Fibroblast of skin of scalp (primary cell): Measurements from ENCODE around the gene GPR35.
"Not testable (repeated sequence)": the region's sequence is repeated elsewhere in the genome, so short reads cannot be mapped to it uniquely, and the experiment has no call there.

ENCODE experiments used
- DNase-seq: peaks from one replicate; pipeline ENCODE4 v3.0.0-alpha.2; 2013

The GPR35 gene

DNA sequence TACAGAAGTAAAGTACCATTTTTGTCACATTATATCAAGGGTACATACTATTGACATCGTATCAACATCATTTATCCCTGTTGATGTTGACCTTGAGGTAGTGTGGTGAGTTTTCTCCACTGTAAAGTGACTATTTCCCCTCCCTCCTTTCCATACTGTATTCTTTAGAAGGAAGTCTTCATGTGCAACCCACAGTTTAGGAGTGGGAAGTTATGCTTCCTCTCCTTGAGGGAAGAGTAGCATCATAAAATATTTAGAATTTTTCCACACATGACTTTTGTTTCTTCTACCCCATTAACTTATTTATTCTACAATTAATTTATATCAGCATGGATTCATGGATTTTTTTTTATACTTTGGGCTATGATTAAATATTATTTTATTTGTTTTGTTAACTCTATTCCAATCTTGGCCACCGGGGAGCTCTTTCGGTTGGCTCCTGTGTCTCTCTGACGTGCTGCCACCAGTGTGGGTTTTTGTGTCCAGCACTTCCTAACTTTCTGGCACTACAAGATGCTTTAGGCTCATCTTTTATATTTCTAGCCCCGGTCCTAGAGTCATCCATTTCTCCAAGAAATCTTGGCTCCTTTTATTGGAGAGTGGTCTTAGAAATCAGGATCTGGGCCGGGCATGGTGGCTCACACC is 38.4 kb downstream of the GPR35 start:
- no peak for DNase-seq

DNA sequence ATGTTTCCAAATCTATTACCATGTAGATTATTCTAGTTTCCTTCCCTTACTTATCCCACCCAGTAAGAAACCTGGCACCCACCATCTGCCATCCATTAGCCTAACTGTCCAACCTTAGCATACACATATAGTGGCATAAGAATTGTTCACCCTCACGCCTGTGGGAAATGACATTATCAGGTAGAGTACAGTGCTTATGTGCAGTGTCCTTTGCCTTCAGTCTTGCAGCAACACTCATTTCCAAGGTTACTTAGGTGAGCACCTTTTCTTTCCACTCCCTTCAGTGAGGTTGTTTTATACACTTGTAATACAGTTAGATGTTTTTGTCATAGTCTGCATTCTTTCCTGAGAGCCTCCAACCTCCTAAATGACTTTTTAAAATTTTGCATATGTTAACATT is 39.3 kb downstream of the GPR35 start:
- no peak for DNase-seq

DNA sequence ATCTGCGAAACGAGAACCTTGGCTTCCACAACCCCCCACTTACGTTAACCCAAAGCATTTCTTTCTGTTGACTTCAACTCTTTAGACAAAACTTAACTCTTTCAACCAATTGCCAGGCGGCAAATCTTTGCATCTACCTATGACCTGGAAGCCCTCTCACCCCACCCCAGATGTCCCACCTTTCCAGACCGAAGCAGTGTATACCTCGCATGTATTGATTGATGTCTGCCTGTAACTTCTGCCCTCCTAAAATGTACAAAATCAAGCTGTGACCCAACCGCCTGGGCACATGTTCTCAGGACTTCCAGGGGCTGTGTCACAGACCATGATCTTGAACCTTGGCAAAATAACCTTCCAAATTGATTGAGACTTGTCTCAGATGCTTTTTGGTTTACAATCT is 45.1 kb downstream of the GPR35 start:
- DNase-seq: no peak

DNA sequence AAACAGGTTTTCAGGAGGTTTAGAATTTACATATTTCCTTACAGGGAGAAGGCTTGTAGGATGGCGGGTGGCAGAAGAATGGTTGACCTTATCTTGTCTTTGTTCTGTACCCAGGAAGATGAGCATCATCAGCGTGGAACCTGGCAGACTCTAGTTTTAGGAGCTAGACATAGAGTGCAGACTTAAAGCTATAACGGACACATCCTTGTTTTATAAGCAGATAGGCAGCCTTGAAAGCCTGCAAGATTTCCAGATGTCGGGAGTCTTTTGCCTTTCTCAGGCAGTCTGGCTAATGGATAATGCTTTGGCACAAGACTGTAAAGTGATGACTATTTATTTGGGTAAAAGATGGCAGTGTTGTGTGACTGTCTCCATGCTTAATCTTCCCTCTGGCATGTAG is 45.7 kb downstream of the GPR35 start:
- no peak for DNase-seq

DNA sequence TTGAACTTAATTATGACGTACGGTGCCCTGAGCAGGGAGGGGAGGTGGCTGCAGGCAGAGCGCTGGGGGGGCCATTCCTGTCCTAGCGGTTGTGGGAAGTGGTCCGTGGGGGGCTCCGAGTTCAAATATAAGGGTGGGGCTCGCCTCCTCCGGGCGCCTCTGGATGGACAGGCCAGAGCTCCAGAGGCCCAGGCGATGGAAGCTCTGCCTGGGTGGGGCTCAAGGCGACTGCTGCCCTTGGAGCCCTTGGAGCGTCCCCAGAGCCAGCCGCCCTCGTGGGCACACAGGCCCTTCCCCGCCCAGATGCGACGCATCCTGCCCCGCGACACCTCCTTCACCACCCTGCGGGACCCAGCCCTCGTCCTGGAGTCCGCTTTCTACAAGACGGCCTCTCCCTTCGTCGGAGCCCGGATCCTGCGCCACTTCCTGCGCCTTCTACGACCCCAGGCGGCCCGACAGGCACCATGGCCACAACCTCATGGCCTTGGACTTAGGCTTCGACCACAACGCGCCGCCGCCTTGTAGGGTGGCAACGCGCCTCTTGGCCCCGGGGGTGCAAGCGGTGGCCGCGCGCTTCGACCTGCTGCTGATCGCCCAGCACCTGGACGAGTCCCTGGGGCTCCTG is 46.9 kb downstream of the GPR35 start:
- DNase-seq: no peak

DNA sequence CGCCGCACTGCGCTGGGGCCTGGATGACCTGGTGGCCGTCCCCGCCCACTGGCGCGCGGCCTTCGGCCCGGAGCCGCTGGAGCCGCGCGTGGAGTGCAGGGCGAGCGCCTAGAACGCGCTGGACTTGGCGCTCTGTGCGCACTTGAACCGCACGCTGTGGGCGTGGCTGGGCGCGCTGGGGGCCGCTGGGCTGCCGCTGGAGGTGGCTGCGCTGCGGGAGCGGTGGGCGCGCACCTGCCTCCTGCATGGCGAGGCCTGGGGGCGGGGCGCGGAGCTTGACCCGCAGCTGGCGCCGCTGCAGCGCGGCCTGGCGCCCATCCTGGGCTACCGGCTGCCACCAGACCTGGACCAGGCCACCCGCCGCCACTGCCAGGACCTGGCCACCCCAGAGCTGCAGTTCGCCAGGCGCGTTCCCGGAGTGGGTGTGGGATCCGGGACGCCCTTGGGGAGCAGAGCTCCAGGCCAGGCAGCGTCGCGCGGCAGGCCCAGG is 47.5 kb downstream of the GPR35 start:
- no peak for DNase-seq

DNA sequence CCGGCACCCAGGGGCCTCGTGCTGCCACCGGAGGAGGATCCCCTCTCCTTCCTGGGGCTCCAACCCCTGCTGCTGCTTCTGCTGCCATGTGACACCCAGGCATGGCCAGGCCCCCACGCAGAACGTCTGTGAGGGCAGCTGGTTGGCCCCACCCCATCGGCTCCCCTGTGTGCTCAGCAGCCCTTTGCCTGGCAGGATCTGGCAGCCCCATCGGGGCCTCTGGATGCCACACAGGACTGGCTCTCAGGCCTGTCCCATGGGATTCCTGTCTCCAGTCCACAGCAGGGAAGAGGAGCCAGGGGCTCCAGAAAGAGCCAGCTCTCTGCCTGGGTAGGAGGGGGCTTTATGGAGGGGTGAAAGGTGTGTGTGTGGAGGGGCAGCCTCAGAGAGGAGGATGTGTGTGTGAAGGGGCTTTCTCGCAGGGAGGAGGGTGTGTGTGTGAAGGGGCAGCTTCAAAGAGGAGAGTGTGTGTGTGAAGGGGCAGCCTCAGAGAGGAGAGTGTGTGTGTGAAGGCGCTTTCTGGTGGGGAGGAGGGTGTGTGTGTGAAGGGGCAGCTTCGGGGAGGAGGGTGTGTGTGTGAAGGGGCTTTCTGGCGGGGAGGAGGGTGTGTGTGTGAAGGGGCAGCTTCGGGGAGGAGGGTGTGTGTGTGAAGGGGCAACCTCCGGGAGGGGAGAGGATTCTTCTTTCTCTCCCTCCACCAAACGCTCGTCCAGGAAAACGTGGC is 49.3 kb downstream of the GPR35 start:
- not testable (repeated sequence) for DNase-seq

DNA sequence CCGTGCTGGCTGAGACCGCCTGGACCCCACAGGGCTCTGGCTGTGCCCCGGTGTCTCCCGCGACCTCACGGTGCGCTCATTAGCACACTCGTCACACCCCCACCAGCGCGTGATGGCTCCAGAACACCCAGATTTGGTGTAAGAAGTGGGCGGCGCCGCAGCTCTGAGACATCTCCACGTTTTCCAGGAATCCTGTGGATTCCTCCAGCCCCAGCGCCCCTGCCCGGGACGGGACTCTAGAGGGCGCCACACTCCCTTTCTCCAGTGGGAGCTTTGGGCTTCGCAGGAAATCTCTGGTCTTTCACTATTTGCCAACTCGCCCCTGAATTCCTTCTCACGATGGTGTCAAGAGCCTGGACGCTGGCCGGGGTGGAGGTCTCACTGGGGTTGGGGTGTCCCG is 50.1 kb downstream of the GPR35 start:
- DNase-seq: not testable (repeated sequence)

DNA sequence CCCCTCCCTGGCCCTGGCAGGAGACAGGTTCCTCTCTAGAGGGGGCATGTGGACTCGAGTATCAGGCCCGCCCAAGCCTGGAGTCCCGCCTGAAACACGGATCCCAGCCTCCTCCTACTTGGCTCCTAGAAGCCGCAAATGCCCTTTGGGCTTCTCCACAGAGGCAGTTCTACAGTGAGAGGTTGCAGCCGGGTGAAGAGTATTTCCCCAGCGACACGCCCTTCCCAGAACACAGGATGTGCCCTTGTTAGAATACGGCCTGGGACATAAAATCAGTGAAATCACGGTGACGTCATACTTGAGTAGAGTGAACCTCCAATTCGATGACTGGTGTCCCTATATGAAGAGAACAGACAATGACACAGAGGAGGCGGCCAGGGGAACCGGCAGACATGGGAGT is 52.8 kb downstream of the GPR35 start:
- not testable (repeated sequence) for DNase-seq

DNA sequence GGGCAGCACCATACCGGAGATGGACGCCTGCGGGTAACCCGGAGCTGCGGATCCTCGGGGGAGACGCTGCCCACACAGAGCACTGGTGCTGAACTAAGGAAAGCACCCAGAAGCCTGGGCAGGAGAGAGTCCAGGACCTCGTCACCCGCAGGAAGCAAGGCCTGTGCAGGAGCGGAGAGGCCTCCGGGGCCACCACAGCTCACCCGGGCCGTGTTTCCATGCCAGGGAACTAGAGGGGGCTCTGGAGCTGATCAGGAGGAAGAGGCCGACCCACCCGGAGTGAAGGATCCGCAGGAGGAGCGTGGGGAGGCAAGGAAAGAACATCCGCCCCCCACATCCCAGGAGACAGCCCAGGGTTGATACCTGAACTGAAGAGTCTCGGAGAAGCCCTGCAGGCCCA is 53.6 kb downstream of the GPR35 start:
- not testable (repeated sequence) for DNase-seq

DNA sequence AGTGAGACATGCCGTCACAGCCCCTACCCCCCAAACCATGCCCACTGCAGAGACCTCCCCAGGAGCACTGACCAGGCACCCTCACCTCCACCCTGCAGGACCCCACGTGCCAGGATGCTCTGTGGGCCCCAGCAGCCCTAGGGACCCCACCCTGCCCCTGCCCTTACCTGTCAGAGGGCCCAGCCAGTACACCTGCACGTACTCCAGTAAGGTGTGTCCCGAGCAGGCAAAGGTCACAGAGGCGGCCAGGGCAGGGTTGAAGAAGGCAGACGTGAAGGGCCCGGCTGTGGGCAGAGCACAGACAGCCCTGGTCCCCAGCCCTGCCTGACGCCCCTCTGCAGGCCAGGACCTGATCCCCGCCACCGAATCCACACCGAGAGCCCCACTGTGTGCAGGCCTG is 54.9 kb downstream of the GPR35 start:
- not testable (repeated sequence) for DNase-seq
